ENCODE results near the gene ECE2.

The ECE2 gene

GRCh38 chr3:184259878-184260723 is 15.7 kb upstream of the ECE2 start (continued):
- TF ChIP-seq ZNF302 (tag by site-specific recombination; IDR thresholded peaks at IDR 0.05; ENCODE audit: low read depth) (no peak), ZNF311 (tag by site-specific recombination; IDR thresholded peaks at IDR 0.05; ENCODE audit: borderline replicate concordance) (no peak), ZNF571 (tag by site-specific recombination; IDR thresholded peaks at IDR 0.05) (no peak), ATF2 (tag by site-specific recombination; IDR thresholded peaks at IDR 0.05; ENCODE audit: low read depth) (no peak), KLF8 (tag by site-specific recombination; IDR thresholded peaks at IDR 0.05) (peak; percentile 51; the same call in 1 of the 2 replicates), ZNF404 (tag by site-specific recombination; IDR thresholded peaks at IDR 0.05) (no peak), ZNF645 (tag by site-specific recombination; IDR thresholded peaks at IDR 0.05) (0 out of 2 replicates have a peak, but pooled peaks have one; percentile 16), MZF1 (tag by site-specific recombination; IDR thresholded peaks at IDR 0.05; ENCODE audit: borderline replicate concordance) (no peak), ZNF747 (tag by site-specific recombination; IDR thresholded peaks at IDR 0.05) (no peak), GLIS1 (tag by site-specific recombination; IDR thresholded peaks at IDR 0.05) (peak; percentile 28; the same call in 1 of the 2 replicates), KLF9 (tag by site-specific recombination; IDR thresholded peaks at IDR 0.05; ENCODE audit: low read depth) (peak; percentile 71), ZNF18 (tag by site-specific recombination; IDR thresholded peaks at IDR 0.05) (no peak), ZNF223 (tag by site-specific recombination; IDR thresholded peaks at IDR 0.05) (no peak), ZNF341 (tag by site-specific recombination; IDR thresholded peaks at IDR 0.05; ENCODE audit: low read depth) (peak; percentile 71), FEZF1 (tag by site-specific recombination; IDR thresholded peaks at IDR 0.05) (no peak), ZNF561 (tag by site-specific recombination; IDR thresholded peaks at IDR 0.05; ENCODE audit: borderline replicate concordance) (no peak), ZNF530 (tag by site-specific recombination; IDR thresholded peaks at IDR 0.05; ENCODE audit: low read depth) (no peak), ZNF398 (tag by site-specific recombination; IDR thresholded peaks at IDR 0.05) (peak; percentile 73; the same call in 1 of the 2 replicates), ZNF830 (tag by site-specific recombination; IDR thresholded peaks at IDR 0.05; ENCODE audit: low read depth) (no peak), PATZ1 (tag by site-specific recombination; IDR thresholded peaks at IDR 0.05) (peak; percentile 66)

Measured in HEK293 (cell line).